ENCODE data around the gene NPAS3. TPM values are rescaled to one million over a fixed set of nuclear protein-coding genes. Genes with fewer than 3 reads are reported as not detected.
A peak's percentile ranks its signal among the peaks of the same experiment; 100 is the strongest.

The NPAS3 gene
- total and polyA plus RNA-seq, 7 donors, result 0.36 to 6.4 (median 4.6) TPM; not detected in 2

DNA sequence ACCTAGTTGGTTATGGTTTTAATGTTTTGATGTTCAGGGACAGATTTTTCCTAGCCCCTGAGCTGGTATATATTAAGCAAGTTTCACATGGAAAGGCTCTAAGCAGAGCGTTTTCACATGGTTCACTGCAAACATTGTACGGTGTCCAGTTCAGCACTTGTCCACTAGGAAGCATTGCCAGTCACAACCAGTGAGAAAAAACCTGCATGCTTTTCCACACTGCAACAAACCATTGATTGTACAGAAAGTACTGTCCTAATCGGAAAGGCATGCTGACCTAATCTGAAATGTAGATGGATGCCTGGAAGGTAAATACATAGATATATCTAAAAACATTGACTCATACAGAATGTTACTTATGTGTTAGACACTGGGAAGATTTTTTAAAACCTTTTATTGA lies 25.0 kb upstream of the NPAS3 start:
- Histone ChIP-seq H3K4me1 (no peaks in the 10 kb centered on the region), H3K36me3 (no peaks in the 10 kb centered on the region), H3K9me3 (no peaks in the 10 kb centered on the region), H3K27me3 (no peaks in the 10 kb centered on the region), H3K27ac (no peak overlapping the region), H3K4me3 (no peak overlapping the region)
- intact Hi-C loops (cut with DNase I), result no loop called here
- WGBS, 2 donors, result 63 to 70% methylated on average over 3 of the region's 3 CpGs
- TF ChIP-seq POLR2AphosphoS5 (IDR thresholded peaks at IDR 0.05), result no peak
- no peak for DNase-seq

DNA sequence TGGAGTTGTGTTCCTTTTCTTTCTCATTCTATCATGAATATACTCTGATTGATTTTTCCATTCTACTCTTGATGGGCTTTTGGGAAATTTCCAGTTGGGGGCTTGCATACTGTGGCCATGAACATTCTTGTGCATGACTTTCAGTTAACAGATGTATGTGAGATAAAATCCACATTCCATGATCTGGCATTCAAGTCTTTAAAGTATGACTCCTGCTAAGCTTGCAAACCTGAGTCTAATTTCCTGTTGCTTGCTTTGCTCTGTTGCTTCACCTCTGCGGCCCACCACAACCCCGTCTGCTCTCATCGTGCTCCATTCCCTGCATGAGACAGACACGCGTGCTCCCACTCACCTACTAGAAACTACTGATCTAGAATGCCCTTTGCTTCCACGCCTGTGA lies 24.3 kb upstream of the NPAS3 start:
- TF ChIP-seq, protein P1, sequence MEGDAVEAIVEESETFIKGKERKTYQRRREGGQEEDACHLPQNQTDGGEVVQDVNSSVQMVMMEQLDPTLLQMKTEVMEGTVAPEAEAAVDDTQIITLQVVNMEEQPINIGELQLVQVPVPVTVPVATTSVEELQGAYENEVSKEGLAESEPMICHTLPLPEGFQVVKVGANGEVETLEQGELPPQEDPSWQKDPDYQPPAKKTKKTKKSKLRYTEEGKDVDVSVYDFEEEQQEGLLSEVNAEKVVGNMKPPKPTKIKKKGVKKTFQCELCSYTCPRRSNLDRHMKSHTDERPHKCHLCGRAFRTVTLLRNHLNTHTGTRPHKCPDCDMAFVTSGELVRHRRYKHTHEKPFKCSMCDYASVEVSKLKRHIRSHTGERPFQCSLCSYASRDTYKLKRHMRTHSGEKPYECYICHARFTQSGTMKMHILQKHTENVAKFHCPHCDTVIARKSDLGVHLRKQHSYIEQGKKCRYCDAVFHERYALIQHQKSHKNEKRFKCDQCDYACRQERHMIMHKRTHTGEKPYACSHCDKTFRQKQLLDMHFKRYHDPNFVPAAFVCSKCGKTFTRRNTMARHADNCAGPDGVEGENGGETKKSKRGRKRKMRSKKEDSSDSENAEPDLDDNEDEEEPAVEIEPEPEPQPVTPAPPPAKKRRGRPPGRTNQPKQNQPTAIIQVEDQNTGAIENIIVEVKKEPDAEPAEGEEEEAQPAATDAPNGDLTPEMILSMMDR (IDR thresholded peaks at IDR 0.05), result no peak
- no peak for TF ChIP-seq POLR2AphosphoS5 (IDR thresholded peaks at IDR 0.05)
- no peak for TF ChIP-seq POLR2A (IDR thresholded peaks at IDR 0.05)
- no peak for TF ChIP-seq EP300 (IDR thresholded peaks at IDR 0.05)
- H3K27me3 ChIP-seq, result no peaks in the 10 kb centered on the region

DNA sequence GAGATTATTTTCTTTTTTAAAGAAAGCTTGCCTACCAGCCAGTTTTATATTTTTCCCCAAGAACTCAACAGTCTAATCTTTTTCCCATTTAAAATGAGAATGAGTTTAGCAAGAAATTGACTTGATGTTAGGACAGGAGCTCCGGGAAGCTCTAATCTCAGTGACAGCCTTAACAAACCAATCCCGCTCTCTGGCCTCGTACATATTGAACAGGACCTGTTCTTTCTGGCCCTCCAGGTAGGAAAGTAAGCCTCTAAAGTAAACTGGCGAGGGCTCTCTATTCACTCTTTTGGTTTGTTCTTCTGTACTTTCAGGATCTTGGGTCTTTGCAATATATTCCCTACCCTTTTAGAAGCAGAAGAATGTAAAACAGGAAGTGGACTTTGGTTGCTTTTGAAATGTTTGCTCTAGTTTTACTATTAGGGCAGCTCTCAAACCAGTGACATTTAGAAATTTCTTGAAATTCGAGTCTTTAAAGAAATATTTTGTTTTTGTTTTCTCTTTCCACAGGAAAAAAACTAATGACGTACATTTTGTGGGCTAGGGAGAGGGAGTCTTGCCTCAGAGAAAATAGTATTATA lies 17.9 kb upstream of the NPAS3 start:
- intact Hi-C loops (cut with DNase I), result no loop called here
- TF ChIP-seq POLR2A (IDR thresholded peaks at IDR 0.05), result no peak
- no peak for TF ChIP-seq POLR2AphosphoS5 (IDR thresholded peaks at IDR 0.05)
- TF ChIP-seq EP300 (IDR thresholded peaks at IDR 0.05), result no peak
- TF ChIP-seq, protein P1 (IDR thresholded peaks at IDR 0.05), result no peak

More for the DNA sequence above, 24.3 kb upstream of the NPAS3 start:
- DNase-seq, result no peak
- no peak overlapping the region for H3K27ac ChIP-seq
- intact Hi-C loops (cut with DNase I), result no loop called here
- H3K4me1 ChIP-seq, result no peaks in the 10 kb centered on the region
- no peaks in the 10 kb centered on the region for H3K36me3 ChIP-seq
- H3K4me3 ChIP-seq, result no peak overlapping the region
- no peaks in the 10 kb centered on the region for H3K9me3 ChIP-seq
- WGBS, 2 donors, result 94% methylated on average over 6 of the region's 6 CpGs

DNA sequence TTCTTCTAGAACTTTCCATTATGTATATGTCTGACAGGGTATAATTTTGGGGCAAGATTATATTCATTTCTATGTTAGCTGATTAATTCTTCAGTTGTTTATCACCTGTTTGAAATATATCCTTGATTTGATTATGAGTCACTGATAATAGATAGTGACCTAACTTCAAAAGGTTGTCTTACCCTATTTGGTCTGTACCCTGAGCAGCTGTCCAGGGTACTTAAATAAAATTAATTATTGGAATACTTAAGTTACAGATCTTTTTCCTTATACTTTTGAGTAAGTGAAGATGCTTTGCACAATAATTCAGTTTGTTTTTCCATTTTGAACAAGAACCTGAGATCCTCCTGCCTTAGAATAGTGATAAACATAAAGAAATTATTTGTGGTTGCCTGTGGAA lies 13.2 kb upstream of the NPAS3 start:
- DNase-seq, result no peak
- Histone ChIP-seq H3K4me1 (no peaks in the 10 kb centered on the region), H3K4me3 (no peak overlapping the region), H3K27me3 (no peaks in the 10 kb centered on the region), H3K36me3 (no peaks in the 10 kb centered on the region), H3K9me3 (no peaks in the 10 kb centered on the region), H3K27ac (no peak overlapping the region)
- intact Hi-C loops (cut with DNase I), result no loop called here
- TF ChIP-seq EP300 (IDR thresholded peaks at IDR 0.05), result no peak
- TF ChIP-seq, protein P1 (IDR thresholded peaks at IDR 0.05), result no peak
- no peak for TF ChIP-seq POLR2AphosphoS5 (IDR thresholded peaks at IDR 0.05)
- no peak for TF ChIP-seq POLR2A (IDR thresholded peaks at IDR 0.05)

More for the DNA sequence above, 17.9 kb upstream of the NPAS3 start:
- Histone ChIP-seq H3K9me3 (no peaks in the 10 kb centered on the region), H3K4me1 (no peaks in the 10 kb centered on the region), H3K4me3 (no peak overlapping the region), H3K27me3 (no peaks in the 10 kb centered on the region), H3K36me3 (no peaks in the 10 kb centered on the region), H3K27ac (no peak overlapping the region)
- 57 to 68% methylated on average over 6 of the region's 6 CpGs for WGBS, 2 donors
- DNase-seq, result no peak

DNA sequence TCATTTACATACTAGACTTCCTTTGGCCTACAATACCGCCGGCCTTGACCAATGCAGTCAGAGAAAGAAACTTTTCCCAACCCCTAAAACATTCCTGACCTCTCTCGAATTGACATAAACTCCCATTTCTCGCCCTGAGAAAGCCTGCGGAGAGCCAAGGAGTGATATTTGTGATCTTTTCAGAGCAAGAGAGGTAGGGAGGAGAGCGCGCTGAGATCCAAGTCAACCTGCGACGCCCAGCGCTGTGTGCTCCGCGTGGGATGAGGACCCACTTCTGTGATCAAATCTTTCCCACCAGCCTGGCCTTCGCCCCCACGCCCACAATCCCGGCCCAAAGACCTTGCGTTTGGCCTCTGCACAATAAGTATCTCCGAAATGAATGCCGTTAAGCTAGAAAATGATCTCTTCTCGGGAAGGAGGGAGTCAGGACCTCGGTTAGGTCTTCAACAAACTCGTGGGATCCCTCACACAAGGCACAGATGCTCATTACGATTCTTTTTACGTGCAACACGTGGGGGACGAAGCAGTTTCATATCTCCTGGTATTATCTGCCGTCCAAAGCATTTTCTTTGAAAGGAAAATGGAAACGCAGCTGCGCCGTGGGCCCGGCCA lies 6.3 kb upstream of the NPAS3 start:
- H3K27ac ChIP-seq, result peak overlapping the region in 3 of 4 donors; percentile 35 to 68 (median 62)
- intact Hi-C loops (cut with DNase I), result loop anchor here (5.0 kb wide), 1 partner anchor 355 kb away; no protein-coding TSS in a partner anchor
- H3K27me3 ChIP-seq, result peaks cover 0 to 14% (median 0%) of the 10 kb centered on the region in 3 donors
- peak overlapping the region; percentile 49 to 70 (median 62) for H3K4me3 ChIP-seq
- no peak for TF ChIP-seq POLR2A (IDR thresholded peaks at IDR 0.05)
- TF ChIP-seq POLR2AphosphoS5 (IDR thresholded peaks at IDR 0.05), result no peak
- TF ChIP-seq EP300 (IDR thresholded peaks at IDR 0.05), result no peak
- TF ChIP-seq, protein P1 (IDR thresholded peaks at IDR 0.05), result no peak
- no peaks in the 10 kb centered on the region for H3K36me3 ChIP-seq
- H3K4me1 ChIP-seq, result peaks cover 0 to 29% (median 12%) of the 10 kb centered on the region in 4 donors
- DNase-seq, result no peak
- H3K9me3 ChIP-seq, result no peaks in the 10 kb centered on the region
- WGBS, 2 donors, result 39 to 44% methylated on average over 30 of the region's 30 CpGs

Data from sigmoid colon (tissue), 7 donors.